A673 (cell line): ENCODE data around the gene ZNF683. TPM values are rescaled to one million over a fixed set of nuclear protein-coding genes. Genes with fewer than 3 reads are reported as not detected.

ENCODE experiments used
- BruUV-seq: library from RNA; stranded (reverse); fragments of 400-500 nt; replicated peaks from 2 replicates; lab custom pipeline; 2021; lab: Mats Ljungman, UMichigan
- CTCF ChIA-PET: fragments of 300-600 bp; sonication (Branson Sonifier 250); formaldehyde crosslinking; loops from one replicate; lab custom pipeline; 2022; ENCODE audit warnings: antibody characterized with exemption; lab: Charles Lee
- POLR2A ChIA-PET: fragments of 300-600 bp; sonication (Branson Sonifier 250); formaldehyde crosslinking; loops from one replicate; lab custom pipeline; 2022; ENCODE audit warnings: antibody characterized with exemption; ENCODE audit not compliant: low non-redundant PET; lab: Charles Lee
- DNase-seq: peaks from one replicate; pipeline ENCODE4 v3.0.0-alpha.2; 2015; ENCODE audit warnings: low spot score
- H3K27ac ChIP-seq: fragments of 200-600 bp; sonication (generic); 2 replicates; pipeline ENCODE4 v1.5.1; 2016; ENCODE audit warnings: mixed run types, low read depth, mild to moderate bottlenecking, mixed read lengths, antibody characterized with exemption, low read length; ENCODE audit not compliant: poor library complexity, severe bottlenecking
- H3K27me3 ChIP-seq: fragments of 200-600 bp; sonication (generic); replicated peaks from 2 replicates; pipeline ENCODE4 v1.6.1; 2017; ENCODE audit warnings: mixed run types, low read depth, mild to moderate bottlenecking, mixed read lengths, antibody characterized with exemption, low read length; ENCODE audit not compliant: insufficient read depth, poor library complexity
- H3K36me3 ChIP-seq: fragments of 200-600 bp; sonication (generic); 2 replicates; pipeline ENCODE4 v1.6.1; 2016; ENCODE audit warnings: mixed run types, mild to moderate bottlenecking, mixed read lengths, antibody characterized with exemption, low read length; ENCODE audit not compliant: insufficient read depth, poor library complexity, severe bottlenecking
- H3K4me1 ChIP-seq: fragments of 200-600 bp; sonication (generic); 2 replicates; pipeline ENCODE4 v1.6.1; 2017; ENCODE audit warnings: mixed run types, mild to moderate bottlenecking, mixed read lengths, antibody characterized with exemption, low read length; ENCODE audit not compliant: insufficient read depth, poor library complexity, severe bottlenecking
- H3K4me3 ChIP-seq: fragments of 200-600 bp; sonication (generic); 2 replicates; pipeline ENCODE4 v1.5.1; 2016; ENCODE audit warnings: low read depth, mixed run types, mild to moderate bottlenecking, mixed read lengths, low read length; ENCODE audit not compliant: poor library complexity, severe bottlenecking
- H3K9me3 ChIP-seq: fragments of 200-600 bp; sonication (generic); 2 replicates; pipeline ENCODE4 v1.6.1; 2016; ENCODE audit warnings: mixed run types, low read depth, mild to moderate bottlenecking, mixed read lengths, antibody characterized with exemption, low read length; ENCODE audit not compliant: poor library complexity, severe bottlenecking
- CTCF ChIP-seq: fragments of 300-800, 200-600 bp; sonication (generic); conservative IDR thresholded peaks from 2 replicates; pipeline ENCODE4 v1.5.1; 2017; ENCODE audit warnings: low read depth, mild to moderate bottlenecking, antibody characterized with exemption, low read length, moderate library complexity, mixed read lengths
- EZH2 ChIP-seq: fragments of 200-600 bp; sonication (generic); IDR thresholded peaks from 2 replicates; pipeline ENCODE4 v1.6.1; 2017; ENCODE audit warnings: borderline replicate concordance, low read depth, mild to moderate bottlenecking, mixed read lengths, antibody characterized with exemption, low read length; ENCODE audit not compliant: poor library complexity, severe bottlenecking
- intact Hi-C: fragments of 100-400 bp; cut with micrococcal nuclease; formaldehyde crosslinking; loops from one replicate; pipeline ENCODE4 v1.10.0; 2022; ENCODE audit not compliant: unreplicated experiment
- total RNA-seq: library from RNA; stranded (reverse); gene quantifications from 2 replicates; pipeline ENCODE4 v1.2.3, GENCODE V29; 2021

Gene ZNF683
- total RNA-seq, 1 experiment from 2014 or later = not detected

DNA sequence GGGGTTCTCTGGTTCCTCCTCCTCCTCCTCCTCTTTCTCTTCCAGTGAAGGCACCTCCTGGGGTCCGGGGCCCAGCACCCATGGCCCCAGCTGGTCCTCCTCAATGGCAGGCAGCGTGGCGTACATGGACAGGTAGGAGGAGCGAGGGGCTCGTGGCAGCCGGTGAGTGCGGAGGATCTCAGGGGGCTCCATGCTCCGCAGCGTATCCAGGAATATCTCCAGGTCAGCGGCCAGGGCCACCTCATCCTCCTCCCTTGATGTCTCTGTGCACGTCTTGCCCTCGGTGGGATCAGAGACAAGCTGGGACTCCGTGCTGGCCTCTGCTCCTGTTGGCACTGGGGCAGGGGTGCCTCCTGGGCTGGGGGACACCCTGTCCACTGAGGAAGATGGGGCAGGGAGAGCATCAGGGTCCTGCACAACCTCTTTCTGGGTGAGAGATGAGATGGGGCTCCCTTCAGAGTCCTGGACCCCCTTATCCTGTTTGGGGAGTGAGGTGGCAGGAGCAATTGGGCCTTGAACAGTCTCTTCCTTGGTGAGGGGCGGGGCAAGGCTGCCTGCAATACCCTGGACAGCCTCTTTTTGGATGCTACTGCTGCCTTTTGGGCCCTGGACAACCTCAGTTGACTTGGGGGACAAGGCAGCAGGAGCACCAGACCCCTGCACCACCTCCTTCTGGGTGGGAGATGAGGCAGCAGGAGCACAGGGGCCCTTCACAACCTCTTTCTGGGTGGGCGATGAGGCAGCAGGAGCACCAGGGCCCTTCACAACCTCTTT lies 28.2 kb downstream of the ZNF683 start:
- ChIA-PET CTCF (no interaction called here), POLR2A (no interaction called here)
- H3K36me3 ChIP-seq = no peaks in the 10 kb centered on the region
- no peak overlapping the region for H3K4me3 ChIP-seq
- no peak overlapping the region for H3K27ac ChIP-seq
- no peak for DNase-seq
- H3K27me3 ChIP-seq = no peaks in the 10 kb centered on the region
- BruUV-seq = no TSS peak
- intact Hi-C loops = no loop called here
- no peak for TF ChIP-seq EZH2
- no peak for TF ChIP-seq CTCF
- no peaks in the 10 kb centered on the region for H3K4me1 ChIP-seq
- no peaks in the 10 kb centered on the region for H3K9me3 ChIP-seq

- ChIA-PET CTCF (no interaction called here), POLR2A (no interaction called here)
- H3K27ac ChIP-seq = no peak overlapping the region
- no peaks in the 10 kb centered on the region for H3K27me3 ChIP-seq
- TF ChIP-seq CTCF (no peak), EZH2 (no peak)
- H3K4me3 ChIP-seq = no peak overlapping the region
- BruUV-seq = no TSS peak
- no peaks in the 10 kb centered on the region for H3K4me1 ChIP-seq
- H3K36me3 ChIP-seq = no peaks in the 10 kb centered on the region
- intact Hi-C loops = no loop called here
- no peak for DNase-seq
- no peaks in the 10 kb centered on the region for H3K9me3 ChIP-seq
Observed at GRCh38 chr1:26340047-26340481, 32.5 kb downstream of the ZNF683 start.

GRCh38 chr1:26338670-26339069 lies 33.9 kb downstream of the ZNF683 start:
- Histone ChIP-seq H3K27ac (no peak overlapping the region), H3K9me3 (no peaks in the 10 kb centered on the region), H3K27me3 (no peaks in the 10 kb centered on the region), H3K4me1 (no peaks in the 10 kb centered on the region), H3K36me3 (no peaks in the 10 kb centered on the region), H3K4me3 (no peak overlapping the region)
- BruUV-seq = no TSS peak
- TF ChIP-seq CTCF = no peak
- no peak for TF ChIP-seq EZH2
- DNase-seq = no peak
- intact Hi-C loops = no loop called here
- POLR2A ChIA-PET = no interaction called here
- CTCF ChIA-PET = no interaction called here
